NCI-H2029 treated with DMSO at 0.1 percent for 48 hours (cell line): ENCODE measurements around the gene ZFP91.
A peak's percentile ranks its signal among the peaks of the same experiment; 100 is the strongest.
"Not testable (repeated sequence)": the region's sequence is repeated elsewhere in the genome, so short reads cannot be mapped to it uniquely, and the experiment has no call there.

Source experiments
- DNase-seq: peaks from one replicate; lab custom pipeline; 2025; lab: John Stamatoyannopoulos, UW

Gene ZFP91

GRCh38 chr11:58578635-58579191 lies at the start of gene ZFP91:
Gene ZFP91, plus strand, starts transcription at chr11:58579063. Its CDS starts 219 bp downstream, at chr11:58579282.
- DNase-seq = peak; percentile 94

GRCh38 chr11:58530236-58530635 lies 48.6 kb upstream of the ZFP91 start:
- DNase-seq = no peak

GRCh38 chr11:58531865-58532341 lies 47.0 kb upstream of the ZFP91 start:
- DNase-seq = no peak

GRCh38 chr11:58546841-58547240 lies 32.0 kb upstream of the ZFP91 start:
- DNase-seq = no peak

- DNase-seq = no peak
These were observed 29.2 kb upstream of the ZFP91 start for GRCh38 chr11:58549644-58550043.

- DNase-seq = no peak
These were observed 18.0 kb upstream of the ZFP91 start for GRCh38 chr11:58560842-58561241.

GRCh38 chr11:58561394-58562098 lies 17.3 kb upstream of the ZFP91 start:
- DNase-seq = no peak

- no peak for DNase-seq
These were observed 16.5 kb upstream of the ZFP91 start for GRCh38 chr11:58562375-58562800.

GRCh38 chr11:58564231-58564630 lies 14.6 kb upstream of the ZFP91 start:
- DNase-seq = no peak

- peak; percentile 35 for DNase-seq
These were observed 10.9 kb upstream of the ZFP91 start for GRCh38 chr11:58567889-58568512.

GRCh38 chr11:58572906-58573305 lies 6.0 kb upstream of the ZFP91 start:
- not testable (repeated sequence) for DNase-seq

- DNase-seq = no peak
These were observed 5.3 kb upstream of the ZFP91 start for GRCh38 chr11:58573451-58574104.

- DNase-seq = no peak
These were observed 4.0 kb upstream of the ZFP91 start for GRCh38 chr11:58574881-58575280.

- DNase-seq = no peak
These were observed 3.4 kb upstream of the ZFP91 start, which contains the start of gene LPXN for GRCh38 chr11:58575377-58576020. Gene LPXN, minus strand, starts transcription at chr11:58575856. Its CDS starts 84 bp downstream, at chr11:58575772.

- no peak for DNase-seq
These were observed 1.9 kb upstream of the ZFP91 start for GRCh38 chr11:58576887-58577471.

- no peak for DNase-seq
These were observed 1.2 kb upstream of the ZFP91 start for GRCh38 chr11:58577555-58578135.

- DNase-seq = peak; percentile 99
These were observed 678 bp upstream of the ZFP91 start for GRCh38 chr11:58578136-58578634.

GRCh38 chr11:58579192-58580129 lies 598 bp downstream of the ZFP91 start:
- peak; percentile 86 for DNase-seq

GRCh38 chr11:58580311-58580710 lies 1.4 kb downstream of the ZFP91 start:
- DNase-seq = no peak

- DNase-seq = no peak
These were observed 3.6 kb downstream of the ZFP91 start for GRCh38 chr11:58582437-58582836.
